Adipocyte (in vitro differentiated cells): ENCODE results near the gene DHTKD1.
"Not testable (repeated sequence)": the region's sequence is repeated elsewhere in the genome, so short reads cannot be mapped to it uniquely, and the experiment has no call there.

Experiments
- DNase-seq: peaks from one replicate; pipeline ENCODE4 v3.0.0-alpha.2; 2015; ENCODE audit warnings: low read depth
- H3K27me3 ChIP-seq: replicated peaks from 2 replicates; pipeline ENCODE4 v1.7.0; 2013; ENCODE audit warnings: mild to moderate bottlenecking, low read length, moderate library complexity; ENCODE audit not compliant: control insufficient read depth, insufficient read depth
- H3K36me3 ChIP-seq: 2 replicates; pipeline ENCODE4 v1.7.0; 2013; ENCODE audit warnings: low read length, mild to moderate bottlenecking, moderate library complexity; ENCODE audit not compliant: control insufficient read depth, insufficient read depth, severe bottlenecking
- H3K4me1 ChIP-seq: 2 replicates; pipeline ENCODE4 v1.7.0; 2013; ENCODE audit warnings: mild to moderate bottlenecking, low read length, moderate library complexity; ENCODE audit not compliant: control insufficient read depth, insufficient read depth
- H3K4me3 ChIP-seq: 2 replicates; pipeline ENCODE4 v1.7.0; 2013; ENCODE audit warnings: mild to moderate bottlenecking, low read length, moderate library complexity
- H3K9ac ChIP-seq: 2 replicates; pipeline ENCODE4 v1.7.0; 2013; ENCODE audit warnings: mild to moderate bottlenecking, low read length, moderate library complexity
- H3K9me3 ChIP-seq: 2 replicates; pipeline ENCODE4 v1.7.0; 2013; ENCODE audit warnings: mild to moderate bottlenecking, low read length, moderate library complexity; ENCODE audit not compliant: control insufficient read depth

Gene DHTKD1

DNA sequence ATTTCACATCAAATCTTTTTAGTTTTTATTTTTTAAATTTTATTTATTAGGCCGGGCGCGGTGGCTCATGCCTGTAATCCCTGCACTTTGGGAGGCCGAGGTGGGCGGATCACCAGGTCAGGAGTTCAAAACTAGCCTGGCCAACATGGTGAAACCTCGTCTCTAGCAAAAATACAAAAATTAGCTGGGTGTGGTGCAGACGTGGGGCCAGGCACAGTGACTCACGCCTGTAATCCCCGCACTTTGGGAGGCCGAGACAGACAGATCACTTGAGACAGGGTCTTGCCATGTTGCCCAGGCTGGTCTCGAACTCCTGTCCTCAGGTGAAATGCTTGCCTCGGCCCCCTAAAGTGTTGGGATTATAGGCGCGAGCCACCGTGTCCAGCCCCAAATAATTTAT, 2.7 kb downstream of the DHTKD1 start:
- not testable (repeated sequence) for H3K4me1 ChIP-seq, DNase-seq, H3K36me3 ChIP-seq, H3K9ac ChIP-seq, H3K27me3 ChIP-seq, H3K4me3 ChIP-seq, H3K9me3 ChIP-seq

- Histone ChIP-seq H3K9ac (no peak overlapping the region), H3K4me3 (no peak overlapping the region), H3K9me3 (no peaks in the 10 kb centered on the region), H3K27me3 (no peaks in the 10 kb centered on the region), H3K4me1 (peaks cover 3% of the 10 kb centered on the region), H3K36me3 (peaks cover 9% of the 10 kb centered on the region)
- no peak for DNase-seq
These were observed 4.8 kb downstream of the DHTKD1 start for GRCh38 chr10:12073526-12073925.

GRCh38 chr10:12077580-12078180, 8.9 kb downstream of the DHTKD1 start:
- Histone ChIP-seq H3K4me3 (no peak overlapping the region), H3K4me1 (peaks cover 3% of the 10 kb centered on the region), H3K9ac (no peak overlapping the region), H3K9me3 (no peaks in the 10 kb centered on the region), H3K36me3 (peaks cover 9% of the 10 kb centered on the region), H3K27me3 (no peaks in the 10 kb centered on the region)
- no peak for DNase-seq

- H3K4me3 ChIP-seq: no peak overlapping the region
These were observed 12.7 kb downstream of the DHTKD1 start for GRCh38 chr10:12081470-12081869.

DNA sequence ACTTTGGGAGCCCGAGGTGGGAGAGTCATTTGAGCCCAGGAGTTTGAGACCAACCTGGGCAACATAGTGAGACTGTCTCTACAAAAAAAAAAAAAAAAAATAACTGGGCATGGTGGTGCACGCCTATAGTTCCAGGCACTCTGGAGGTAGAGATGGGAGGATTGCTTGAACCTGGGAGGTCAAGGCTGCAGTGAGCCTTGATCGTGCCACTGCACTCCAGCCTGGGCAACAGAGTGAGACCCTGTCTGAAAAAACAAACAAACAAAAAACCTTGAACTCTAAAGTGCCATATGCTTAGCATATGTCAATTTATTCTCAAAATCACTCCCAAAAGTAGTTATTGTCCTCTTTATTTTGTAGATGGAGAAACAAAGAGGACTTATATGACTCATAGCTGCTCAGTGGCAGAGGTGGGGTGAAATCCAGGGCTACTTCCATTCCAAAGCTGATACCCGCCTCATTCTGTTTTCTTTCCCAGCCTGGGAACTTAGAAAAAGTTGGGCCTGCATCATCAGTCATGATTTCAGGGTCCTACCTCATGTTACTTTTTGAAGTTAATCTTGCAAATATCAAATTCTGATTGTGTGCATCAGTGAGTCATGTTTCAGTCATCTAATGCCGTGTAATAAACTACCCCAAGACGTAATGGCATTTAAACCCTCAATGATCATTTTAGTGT, 13.3 kb downstream of the DHTKD1 start:
- Histone ChIP-seq H3K27me3 (no peaks in the 10 kb centered on the region), H3K9ac (no peak overlapping the region), H3K4me3 (no peak overlapping the region), H3K4me1 (no peaks in the 10 kb centered on the region), H3K36me3 (peaks cover 24% of the 10 kb centered on the region), H3K9me3 (no peaks in the 10 kb centered on the region)
- peak; percentile 37 for DNase-seq

More at GRCh38 chr10:12081470-12081869, 12.7 kb downstream of the DHTKD1 start:
- Histone ChIP-seq H3K27me3 (no peaks in the 10 kb centered on the region), H3K4me1 (no peaks in the 10 kb centered on the region), H3K36me3 (peaks cover 19% of the 10 kb centered on the region), H3K9me3 (no peaks in the 10 kb centered on the region), H3K9ac (no peak overlapping the region)
- no peak for DNase-seq

- no peak for DNase-seq
- Histone ChIP-seq H3K36me3 (peaks cover 50% of the 10 kb centered on the region), H3K4me1 (no peaks in the 10 kb centered on the region), H3K9me3 (no peaks in the 10 kb centered on the region), H3K27me3 (no peaks in the 10 kb centered on the region), H3K4me3 (no peak overlapping the region), H3K9ac (no peak overlapping the region)
These were observed 20.2 kb downstream of the DHTKD1 start for GRCh38 chr10:12088919-12089318.

GRCh38 chr10:12091421-12091820, 22.7 kb downstream of the DHTKD1 start:
- H3K36me3 ChIP-seq: peaks cover 49% of the 10 kb centered on the region
- no peak overlapping the region for H3K9ac ChIP-seq
- no peak for DNase-seq
- no peaks in the 10 kb centered on the region for H3K9me3 ChIP-seq
- H3K27me3 ChIP-seq: no peaks in the 10 kb centered on the region
- H3K4me3 ChIP-seq: no peak overlapping the region
- no peaks in the 10 kb centered on the region for H3K4me1 ChIP-seq

- peaks cover 47% of the 10 kb centered on the region for H3K36me3 ChIP-seq
- H3K9ac ChIP-seq, DNase-seq, H3K9me3 ChIP-seq, H3K4me3 ChIP-seq, H3K27me3 ChIP-seq, H3K4me1 ChIP-seq: not testable (repeated sequence)
These were observed 28.6 kb downstream of the DHTKD1 start for GRCh38 chr10:12097361-12097760.

GRCh38 chr10:12097791-12098190, 29.0 kb downstream of the DHTKD1 start:
- Histone ChIP-seq H3K9me3 (no peaks in the 10 kb centered on the region), H3K36me3 (peaks cover 49% of the 10 kb centered on the region), H3K4me1 (no peaks in the 10 kb centered on the region), H3K9ac (no peak overlapping the region), H3K27me3 (no peaks in the 10 kb centered on the region), H3K4me3 (no peak overlapping the region)
- no peak for DNase-seq

GRCh38 chr10:12098966-12099365, 30.2 kb downstream of the DHTKD1 start:
- no peaks in the 10 kb centered on the region for H3K4me1 ChIP-seq
- H3K9me3 ChIP-seq: no peaks in the 10 kb centered on the region
- H3K36me3 ChIP-seq: peaks cover 48% of the 10 kb centered on the region

DNA sequence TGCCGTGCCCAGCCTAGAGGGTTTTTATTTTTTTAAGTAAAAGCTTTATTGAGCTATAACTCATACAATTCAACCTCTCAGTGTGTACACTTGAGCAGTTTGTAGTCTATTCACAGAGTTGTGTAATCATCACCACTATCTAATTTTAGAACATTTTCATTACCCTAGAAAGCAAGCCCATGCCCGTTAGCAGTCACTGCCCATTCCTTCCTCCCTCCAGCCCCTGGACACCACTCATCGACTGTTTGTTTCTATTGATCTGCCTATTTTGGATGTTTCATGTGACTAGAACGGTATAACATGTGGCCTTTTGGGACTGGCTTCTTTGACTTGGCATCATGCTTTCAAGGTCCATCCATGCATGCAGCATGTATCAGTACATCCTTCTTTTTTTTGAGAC, 35.0 kb downstream of the DHTKD1 start:
- no peaks in the 10 kb centered on the region for H3K27me3 ChIP-seq
- H3K4me3 ChIP-seq: no peak overlapping the region
- H3K9me3 ChIP-seq: no peaks in the 10 kb centered on the region
- H3K4me1 ChIP-seq: no peaks in the 10 kb centered on the region
- no peak overlapping the region for H3K9ac ChIP-seq
- DNase-seq: no peak
- H3K36me3 ChIP-seq: peaks cover 66% of the 10 kb centered on the region

More at GRCh38 chr10:12098966-12099365, 30.2 kb downstream of the DHTKD1 start:
- no peak for DNase-seq
- Histone ChIP-seq H3K4me3 (no peak overlapping the region), H3K9ac (no peak overlapping the region), H3K27me3 (no peaks in the 10 kb centered on the region)

DNA sequence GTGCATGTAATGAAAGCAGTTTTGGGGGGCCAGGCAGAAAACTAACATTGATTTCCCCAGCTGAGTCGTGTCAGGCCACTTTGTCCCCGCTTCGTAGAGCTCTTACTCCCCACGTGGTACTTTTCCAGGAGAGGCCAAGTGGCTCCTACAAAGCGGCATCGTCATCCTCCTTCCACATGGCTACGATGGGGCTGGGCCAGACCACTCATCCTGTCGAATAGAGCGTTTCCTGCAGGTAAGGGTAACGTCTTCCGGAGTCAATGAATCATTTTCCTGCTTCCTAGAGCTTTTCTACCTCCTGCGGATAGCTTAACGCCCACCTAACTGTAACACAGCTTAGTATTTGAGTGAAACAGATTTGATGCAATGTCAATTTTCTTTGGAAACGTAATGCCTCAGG, 39.0 kb downstream of the DHTKD1 start:
- Histone ChIP-seq H3K4me3 (no peak overlapping the region), H3K9ac (no peak overlapping the region), H3K36me3 (peaks cover 51% of the 10 kb centered on the region), H3K4me1 (no peaks in the 10 kb centered on the region), H3K27me3 (no peaks in the 10 kb centered on the region), H3K9me3 (no peaks in the 10 kb centered on the region)
- DNase-seq: no peak
